Spinal cord (tissue), 10 donors: ENCODE data around the gene TWF2. TPM values are rescaled to one million over a fixed set of nuclear protein-coding genes. Genes with fewer than 3 reads are reported as not detected.

ENCODE experiments used
- DNase-seq, 6 donors: peaks; one replicate each; pipeline versions ENCODE4 v3.0.0 to v3.0.0-alpha.2; 2013 to 2015; ENCODE audit warnings: low spot score in 6 of 6, low read depth in 4 of 6
- H3K27ac ChIP-seq: one replicate; pipeline ENCODE4 v1.5.1; 2013; ENCODE audit warnings: low read depth, low read length, control low read depth
- H3K27me3 ChIP-seq: one replicate; pipeline ENCODE4 v1.6.1; 2013; ENCODE audit warnings: low read length; ENCODE audit not compliant: control insufficient read depth, insufficient read depth
- H3K36me3 ChIP-seq: one replicate; pipeline ENCODE4 v1.6.1; 2013; ENCODE audit warnings: low read length; ENCODE audit not compliant: control insufficient read depth, insufficient read depth
- H3K4me1 ChIP-seq: one replicate; pipeline ENCODE4 v1.6.1; 2013; ENCODE audit warnings: low read length; ENCODE audit not compliant: control insufficient read depth, insufficient read depth
- H3K4me3 ChIP-seq: one replicate; pipeline ENCODE4 v1.5.1; 2013; ENCODE audit warnings: low read depth, low read length, control low read depth
- H3K9me3 ChIP-seq: one replicate; pipeline ENCODE4 v1.6.1; 2013; ENCODE audit warnings: low read length; ENCODE audit not compliant: control insufficient read depth, insufficient read depth
- WGBS: methylation state at CpG from one replicate; pipeline ENCODE4 v1.1.5; 2013; ENCODE audit warnings: missing lambda C conversion rate; ENCODE audit not compliant: insufficient coverage; 5-methylcytosine and 5-hydroxymethylcytosine counted together
- polyA plus RNA-seq, 2 donors: library from polyadenylated mRNA; unstranded; fragments of 120-200 nt; gene quantifications; one replicate each; pipeline ENCODE4 v1.2.1, GENCODE V29; 2013; ENCODE audit not compliant: insufficient read length in 2 of 2
- total RNA-seq, 2 donors: library from RNA; depleted of rRNA in 1 of 2; stranded (reverse); fragments of 120-200 nt in 1 of 2; fragments of >200 nt in 1 of 2; gene quantifications; one replicate each; pipeline versions ENCODE4 v1.2.3 to v1.2.4, GENCODE V29; 2013 to 2014
- donor health status: healthy.

Gene TWF2
- total and polyA plus RNA-seq, 4 donors = 20.8 to 36.3 (median 30.9) TPM

DNA sequence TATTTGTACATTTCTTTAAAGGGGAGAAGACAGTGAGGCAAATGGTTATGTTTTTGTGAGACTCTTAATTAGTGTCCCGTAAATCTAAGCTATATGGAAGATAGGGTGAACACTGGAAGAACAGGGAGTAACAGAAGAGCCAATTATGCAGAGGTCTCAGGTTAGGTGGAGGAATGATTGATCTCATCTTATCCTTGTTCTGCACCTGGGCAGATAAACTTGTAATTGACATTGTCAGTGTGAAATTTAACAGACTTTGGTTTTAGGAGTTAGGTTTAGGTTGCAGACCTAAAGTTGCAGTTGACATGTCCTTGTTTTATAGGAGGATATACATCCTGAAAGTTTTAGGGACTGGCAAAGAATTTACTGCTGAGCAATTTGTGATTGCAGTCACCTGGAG, 3.1 kb upstream of the TWF2 start:
- DNase-seq = no peak
- Histone ChIP-seq H3K4me3 (no peak overlapping the region), H3K27ac (no peak overlapping the region), H3K36me3 (peaks cover 8% of the 10 kb centered on the region), H3K4me1 (peaks cover 47% of the 10 kb centered on the region), H3K27me3 (no peaks in the 10 kb centered on the region), H3K9me3 (no peaks in the 10 kb centered on the region)
- WGBS = 82% methylated on average over 1 of the region's 1 CpG

DNA sequence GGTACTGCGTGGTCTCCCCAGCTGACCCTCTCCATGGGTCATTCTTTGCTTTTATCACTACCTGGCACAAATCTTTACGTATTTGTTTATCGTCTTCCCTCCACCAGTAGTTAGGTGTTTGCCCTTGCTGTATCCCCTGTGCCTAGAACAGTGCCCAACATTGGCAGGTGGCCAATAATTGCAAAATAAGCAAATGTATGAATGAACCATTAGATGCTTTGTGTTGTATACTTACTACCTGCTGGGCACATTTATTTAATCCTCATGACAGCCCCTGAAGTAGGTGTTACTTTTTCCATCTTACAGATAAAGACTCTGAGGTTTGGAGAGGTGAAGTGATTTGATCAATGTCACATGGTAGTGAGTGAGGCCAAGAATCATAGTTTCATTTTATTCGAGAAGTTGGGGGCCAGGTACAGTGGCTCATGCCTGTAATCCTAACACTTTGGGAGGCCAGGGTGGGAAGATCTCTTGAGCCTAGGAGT, 2.0 kb upstream of the TWF2 start:
- 87% methylated on average over 4 of the region's 4 CpGs for WGBS
- H3K9me3 ChIP-seq = no peaks in the 10 kb centered on the region
- H3K36me3 ChIP-seq = peaks cover 6% of the 10 kb centered on the region
- H3K4me1 ChIP-seq = peaks cover 46% of the 10 kb centered on the region
- no peak for DNase-seq
- H3K4me3 ChIP-seq = no peak overlapping the region
- no peaks in the 10 kb centered on the region for H3K27me3 ChIP-seq
- H3K27ac ChIP-seq = no peak overlapping the region

DNA sequence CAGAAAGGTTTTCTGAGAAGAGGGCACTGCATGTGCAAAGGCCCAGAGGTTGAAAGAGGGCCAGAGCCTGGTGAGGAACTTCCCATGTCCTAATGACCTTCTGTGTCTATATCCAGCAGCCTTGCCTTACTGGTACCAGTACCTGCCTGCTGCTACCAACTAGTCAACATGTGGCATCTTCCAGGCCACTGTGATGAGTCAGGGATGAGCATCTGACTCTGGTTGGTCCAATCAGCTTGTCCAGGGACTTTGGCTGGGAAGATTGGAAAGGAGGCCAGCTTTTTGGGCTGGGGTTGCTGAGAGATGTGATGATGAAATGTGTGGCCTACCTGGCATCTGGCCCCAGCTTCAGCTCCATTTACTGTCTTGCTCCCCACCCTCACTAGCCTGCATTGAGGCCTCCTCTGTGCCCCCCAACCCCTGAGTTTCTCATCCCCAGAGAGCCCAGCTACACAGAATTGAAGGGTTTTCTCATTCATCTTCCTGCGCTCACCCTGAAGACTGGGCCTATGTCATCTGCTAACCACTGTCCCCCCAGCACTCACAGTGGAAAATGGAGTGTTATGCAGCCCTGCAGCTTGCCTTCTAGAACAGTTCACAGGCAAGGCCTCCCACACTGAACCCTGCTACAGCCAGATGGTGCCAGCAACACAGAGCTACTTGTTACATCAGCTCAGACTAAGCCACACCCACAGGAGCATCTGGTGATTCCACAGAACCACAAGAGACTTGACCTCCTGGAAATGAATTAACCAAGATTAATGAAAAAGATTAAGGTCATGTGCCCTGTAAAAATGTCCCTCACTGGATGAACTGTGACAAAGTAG, 1.3 kb upstream of the TWF2 start:
- no peaks in the 10 kb centered on the region for H3K27me3 ChIP-seq
- H3K9me3 ChIP-seq = no peaks in the 10 kb centered on the region
- no CpG with 5 or more reads among the region's 1 CpG for WGBS
- peak overlapping the region; percentile 88 for H3K4me3 ChIP-seq
- H3K4me1 ChIP-seq = peaks cover 47% of the 10 kb centered on the region
- H3K36me3 ChIP-seq = peaks cover 12% of the 10 kb centered on the region
- H3K27ac ChIP-seq = no peak overlapping the region
- DNase-seq = peak in 2 of 6 donors; percentile 21 to 43

DNA sequence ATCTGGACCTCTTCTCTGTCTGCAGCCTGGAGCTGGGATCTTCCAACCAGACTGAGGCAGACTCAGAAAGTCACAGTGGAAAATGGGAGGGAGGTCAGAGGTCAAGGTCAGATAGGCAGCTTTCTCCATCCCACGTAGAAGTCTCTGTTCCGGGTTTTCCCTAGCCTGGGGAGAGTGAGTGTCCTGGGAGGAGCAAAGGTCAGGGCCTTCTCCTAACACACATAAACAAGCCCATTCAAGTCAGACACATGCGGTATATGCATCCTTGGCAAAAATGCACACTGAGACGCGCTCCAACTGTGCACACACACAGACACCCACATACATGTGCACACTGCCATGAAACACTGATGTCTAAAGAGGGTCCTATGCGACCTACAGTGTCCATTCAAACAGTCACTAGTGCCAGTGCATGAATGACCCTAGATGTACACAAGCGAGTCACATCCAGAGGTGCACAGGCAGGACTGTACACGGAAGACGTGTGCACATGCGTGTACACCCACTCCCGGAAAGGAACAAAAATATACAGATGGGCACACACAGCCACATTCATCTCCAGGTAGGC, 681 bp downstream of the TWF2 start:
- H3K36me3 ChIP-seq = peaks cover 29% of the 10 kb centered on the region
- H3K27me3 ChIP-seq = no peaks in the 10 kb centered on the region
- DNase-seq = peak in 1 of 6 donors; percentile 32
- H3K4me3 ChIP-seq = peak overlapping the region; percentile 88
- H3K9me3 ChIP-seq = no peaks in the 10 kb centered on the region
- 12% methylated on average over 9 of the region's 11 CpGs for WGBS
- H3K27ac ChIP-seq = peak overlapping the region; percentile 42
- H3K4me1 ChIP-seq = peaks cover 52% of the 10 kb centered on the region

DNA sequence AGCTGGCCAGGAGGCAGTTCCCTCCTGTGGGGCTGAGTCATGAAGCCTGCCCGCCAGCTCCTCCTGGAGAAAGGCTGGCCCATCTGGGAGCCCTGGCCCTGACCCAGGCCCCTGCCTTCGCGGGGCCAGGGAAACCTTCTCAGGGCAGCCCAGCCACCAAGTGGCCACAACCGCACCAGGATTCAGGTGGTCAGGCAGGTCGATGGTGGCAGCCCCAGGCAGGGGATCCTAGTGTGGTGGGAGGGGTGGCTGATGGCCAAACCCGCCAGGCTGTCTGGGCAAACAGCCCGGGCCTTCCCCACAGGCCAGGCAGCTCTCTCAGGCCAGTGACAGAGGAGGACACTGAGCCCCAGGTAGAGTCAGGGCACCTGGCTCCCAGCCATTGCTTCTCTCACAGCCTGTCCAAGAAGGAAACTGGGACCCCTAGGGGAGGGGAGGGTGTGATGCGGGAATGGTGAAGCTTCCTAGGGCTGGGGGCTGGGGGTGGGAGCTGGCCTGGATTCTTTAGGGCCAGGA, 1.2 kb downstream of the TWF2 start:
- Histone ChIP-seq H3K36me3 (peaks cover 35% of the 10 kb centered on the region), H3K27ac (peak overlapping the region; percentile 42), H3K9me3 (no peaks in the 10 kb centered on the region), H3K4me3 (peak overlapping the region; percentile 88), H3K27me3 (no peaks in the 10 kb centered on the region), H3K4me1 (peaks cover 55% of the 10 kb centered on the region)
- DNase-seq = peak in 1 of 6 donors; percentile 62
- 28% methylated on average over 4 of the region's 8 CpGs for WGBS

DNA sequence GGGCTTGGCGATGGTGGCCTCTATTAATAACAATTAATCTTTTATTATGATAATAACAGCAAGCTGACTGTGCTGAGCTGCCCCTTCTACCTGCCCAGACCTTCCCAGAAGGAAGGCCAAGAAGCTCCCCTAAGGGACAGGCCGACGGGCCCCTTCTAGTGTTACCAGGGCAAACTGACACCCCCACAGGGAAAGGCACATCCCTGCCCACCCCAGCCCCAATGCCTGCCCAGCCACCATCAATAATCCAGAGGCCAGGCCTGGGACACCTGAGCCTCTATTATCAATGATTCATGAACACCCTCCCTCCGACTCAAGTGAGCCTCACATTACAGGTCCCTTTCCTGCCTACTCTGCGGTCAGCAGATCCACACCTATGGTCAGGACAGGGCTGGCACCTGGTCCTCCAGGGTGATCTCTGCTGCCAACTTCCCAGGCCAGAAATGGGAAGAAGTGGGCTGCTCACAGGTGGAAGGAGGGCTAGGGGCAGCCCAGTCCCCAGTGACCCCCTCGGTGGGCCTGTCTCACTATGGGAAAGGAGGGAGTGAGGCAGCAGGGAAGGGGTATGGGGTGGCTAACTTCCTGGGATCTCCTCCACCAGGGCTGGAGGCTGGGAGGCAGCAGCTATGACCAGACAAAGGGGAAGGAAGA, 1.8 kb downstream of the TWF2 start:
- peaks cover 59% of the 10 kb centered on the region for H3K4me1 ChIP-seq

DNA sequence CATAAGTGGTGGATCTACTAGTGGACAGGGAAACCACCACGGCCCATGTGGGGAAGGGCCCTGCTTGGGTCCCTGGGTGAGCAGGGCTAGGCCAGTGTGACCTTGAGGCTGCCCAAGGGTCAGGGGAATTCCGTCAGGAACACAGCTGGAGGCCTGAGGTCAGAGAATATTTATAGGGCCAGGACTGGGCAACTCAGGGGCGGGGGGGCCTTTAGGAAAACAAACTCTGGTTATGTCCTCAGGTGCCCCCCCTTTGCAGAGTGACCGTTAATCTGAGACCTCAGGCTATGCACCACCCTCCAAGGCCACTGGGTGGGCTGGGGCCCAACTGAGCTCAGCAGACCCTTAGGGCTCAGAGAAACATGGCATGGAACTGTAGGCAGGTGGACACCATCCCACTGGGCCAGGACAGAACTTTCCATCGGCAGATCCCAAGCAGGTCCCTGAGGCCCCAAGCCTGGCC, 2.5 kb downstream of the TWF2 start:
- H3K4me1 ChIP-seq = peaks cover 60% of the 10 kb centered on the region

More for the DNA sequence above, 1.8 kb downstream of the TWF2 start:
- H3K27me3 ChIP-seq = no peaks in the 10 kb centered on the region
- DNase-seq = no peak
- no peaks in the 10 kb centered on the region for H3K9me3 ChIP-seq
- peak overlapping the region; percentile 42 for H3K27ac ChIP-seq
- H3K4me3 ChIP-seq = peak overlapping the region; percentile 88
- 87% methylated on average over 5 of the region's 6 CpGs for WGBS
- peaks cover 40% of the 10 kb centered on the region for H3K36me3 ChIP-seq

DNA sequence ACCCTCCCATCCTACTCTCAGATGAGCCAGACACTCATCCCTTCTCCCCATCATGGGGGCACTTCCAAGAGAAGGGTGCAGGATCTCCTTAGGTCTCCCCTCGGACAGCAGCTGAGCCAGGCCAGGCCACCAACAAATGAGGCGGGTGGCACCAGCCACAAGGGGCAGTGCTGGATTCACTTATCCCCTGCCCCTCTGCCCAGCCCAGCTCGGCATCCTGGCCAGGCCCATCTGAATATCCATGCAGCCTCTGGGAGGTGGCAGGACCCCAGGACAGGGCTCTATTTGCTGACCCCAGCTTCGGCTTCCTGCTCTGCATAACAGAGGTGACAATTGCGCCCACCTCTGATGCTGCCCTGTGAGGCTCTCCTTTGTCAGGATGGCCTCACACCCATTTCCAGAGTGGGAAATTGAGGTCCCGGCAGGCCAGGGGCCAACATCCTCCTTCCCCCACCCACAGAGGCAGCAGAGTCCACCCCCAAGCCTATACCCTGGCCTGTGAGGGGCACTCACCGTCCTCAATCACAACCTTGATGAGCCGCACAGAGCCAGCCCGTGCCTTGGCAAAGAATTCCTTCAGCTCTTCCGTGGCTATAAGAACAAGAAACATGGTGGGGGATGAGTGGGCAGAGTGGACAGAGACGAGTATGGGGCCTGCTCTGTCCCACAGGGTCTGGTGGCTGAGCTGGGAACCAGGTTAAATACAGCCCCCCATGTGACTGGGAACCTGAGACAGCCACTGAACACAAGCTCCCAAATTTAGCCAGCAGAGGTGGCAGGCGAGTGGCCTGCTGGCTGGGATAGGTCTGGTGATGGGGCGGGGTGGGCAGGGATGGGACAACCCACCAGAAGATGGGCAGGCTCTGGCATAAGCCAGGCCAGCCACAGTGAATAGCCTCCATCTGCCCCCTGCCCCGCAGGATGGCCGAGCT, 4.2 kb downstream of the TWF2 start:
- peaks cover 64% of the 10 kb centered on the region for H3K36me3 ChIP-seq

More for the DNA sequence above, 2.5 kb downstream of the TWF2 start:
- no peak overlapping the region for H3K27ac ChIP-seq
- WGBS = 76% methylated on average over 5 of the region's 5 CpGs
- H3K9me3 ChIP-seq = no peaks in the 10 kb centered on the region
- H3K27me3 ChIP-seq = no peaks in the 10 kb centered on the region
- H3K36me3 ChIP-seq = peaks cover 47% of the 10 kb centered on the region
- no peak overlapping the region for H3K4me3 ChIP-seq
- no peak for DNase-seq

More for the DNA sequence above, 4.2 kb downstream of the TWF2 start:
- H3K27me3 ChIP-seq = no peaks in the 10 kb centered on the region
- H3K27ac ChIP-seq = no peak overlapping the region
- H3K9me3 ChIP-seq = no peaks in the 10 kb centered on the region
- no peak for DNase-seq
- peaks cover 53% of the 10 kb centered on the region for H3K4me1 ChIP-seq
- no peak overlapping the region for H3K4me3 ChIP-seq
- 88% methylated on average over 15 of the region's 15 CpGs for WGBS
